ENCODE results near the gene PSTPIP2. TPM values are rescaled to one million over a fixed set of nuclear protein-coding genes. Genes with fewer than 3 reads are reported as not detected.

Gene PSTPIP2
- total and polyA plus RNA-seq, 2 of the 13 experiments (the other 11 are each of a cell fraction or from before 2014, with no cell fraction given) = 0.25 to 0.27 TPM

- no peak overlapping the region for H3K4me2 ChIP-seq (ENCODE audit: low read depth, low read length)
- H3K9me3 ChIP-seq (ENCODE audit: low read length) = no peaks in the 10 kb centered on the region
- no peaks in the 10 kb centered on the region for H4K20me1 ChIP-seq (ENCODE audit: insufficient read depth, low read length)
- no peaks in the 10 kb centered on the region for H3K79me2 ChIP-seq (ENCODE audit: insufficient read depth, low read length)
- WGBS (ENCODE audit: low lambda C conversion rate) = 40% methylated on average over 3 of the region's 3 CpGs
- intact Hi-C loops (cut with micrococcal nuclease; ENCODE audit: unreplicated experiment) (no loop called here), in situ Hi-C loops (cut with HindIII; ENCODE audit: extremely low pct_ligation_motif_present, low pct_unique_long_range_greater_than_20kb) (no loop called here)
- FAIRE-seq (no peak), DNase-seq (ENCODE audit: low spot score) (no peak), ATAC-seq (no peak)
- H2AFZ ChIP-seq (ENCODE audit: low read length) = no peak overlapping the region
- no peaks in the 10 kb centered on the region for H3K36me3 ChIP-seq (replicated peaks in 1 of 2; ENCODE audit: control insufficient read depth in 1 of 2, insufficient read depth in 2 of 2, low read length in 2 of 2)
- 0 out of 2 replicates have a peak, but pooled peaks cover 6% of the 10 kb centered on the region for H3K4me1 ChIP-seq (ENCODE audit: insufficient read depth, low read length)
- no peak overlapping the region for H3K27ac ChIP-seq (ENCODE audit: extremely low read length, insufficient read depth, low read length)
- H3K9ac ChIP-seq (ENCODE audit: insufficient read depth, low read depth, low read length) = no peak overlapping the region
- H3K27me3 ChIP-seq (ENCODE audit: control insufficient read depth in 1 of 2, insufficient read depth in 2 of 2, low read length in 2 of 2) = peaks cover 5 to 33% of the 10 kb centered on the region in 2 experiments; a peak in 3 of 5 replicates
- no peak overlapping the region for H3K4me3 ChIP-seq (replicated peaks in 1 of 3; ENCODE audit: insufficient read depth in 1 of 3, low read depth in 2 of 3, low read length in 3 of 3)
- ChIA-PET POLR2A (no interaction called here), CTCF (ENCODE audit: low intra/inter-chr PET ratio, low total read pairs) (no interaction called here)
- BruUV-seq (replicated peaks) = no TSS peak
- TF ChIP-seq MIXL1 (CRISPR knock-in tag; IDR thresholded peaks at IDR 0.05) (no peak), ZSCAN12 (CRISPR knock-in tag; IDR thresholded peaks at IDR 0.05) (no peak), ZNF256 (CRISPR knock-in tag; conservative IDR thresholded peaks at IDR 0.05) (no peak), AKAP8 (CRISPR knock-in tag; IDR thresholded peaks at IDR 0.05) (no peak), ATF2 (CRISPR knock-in tag; IDR thresholded peaks at IDR 0.05) (no peak), ZNF7 (CRISPR knock-in tag; IDR thresholded peaks at IDR 0.05) (no peak), ZNF773 (CRISPR knock-in tag; IDR thresholded peaks at IDR 0.05; ENCODE audit: borderline replicate concordance) (no peak), ATF7 (IDR thresholded peaks at IDR 0.05) (no peak), ATF7 (CRISPR knock-in tag; IDR thresholded peaks at IDR 0.05) (no peak), MXD3 (CRISPR knock-in tag; IDR thresholded peaks at IDR 0.05) (no peak), ZNF136 (CRISPR knock-in tag; IDR thresholded peaks at IDR 0.05; ENCODE audit: low read depth) (no peak), KMT2B (CRISPR knock-in tag; IDR thresholded peaks at IDR 0.05) (no peak), E2F1 (CRISPR knock-in tag; IDR thresholded peaks at IDR 0.05) (no peak), SNAI1 (CRISPR knock-in tag; IDR thresholded peaks at IDR 0.05; ENCODE audit: borderline replicate concordance) (no peak)
- TF ChIP-seq, protein P1, sequence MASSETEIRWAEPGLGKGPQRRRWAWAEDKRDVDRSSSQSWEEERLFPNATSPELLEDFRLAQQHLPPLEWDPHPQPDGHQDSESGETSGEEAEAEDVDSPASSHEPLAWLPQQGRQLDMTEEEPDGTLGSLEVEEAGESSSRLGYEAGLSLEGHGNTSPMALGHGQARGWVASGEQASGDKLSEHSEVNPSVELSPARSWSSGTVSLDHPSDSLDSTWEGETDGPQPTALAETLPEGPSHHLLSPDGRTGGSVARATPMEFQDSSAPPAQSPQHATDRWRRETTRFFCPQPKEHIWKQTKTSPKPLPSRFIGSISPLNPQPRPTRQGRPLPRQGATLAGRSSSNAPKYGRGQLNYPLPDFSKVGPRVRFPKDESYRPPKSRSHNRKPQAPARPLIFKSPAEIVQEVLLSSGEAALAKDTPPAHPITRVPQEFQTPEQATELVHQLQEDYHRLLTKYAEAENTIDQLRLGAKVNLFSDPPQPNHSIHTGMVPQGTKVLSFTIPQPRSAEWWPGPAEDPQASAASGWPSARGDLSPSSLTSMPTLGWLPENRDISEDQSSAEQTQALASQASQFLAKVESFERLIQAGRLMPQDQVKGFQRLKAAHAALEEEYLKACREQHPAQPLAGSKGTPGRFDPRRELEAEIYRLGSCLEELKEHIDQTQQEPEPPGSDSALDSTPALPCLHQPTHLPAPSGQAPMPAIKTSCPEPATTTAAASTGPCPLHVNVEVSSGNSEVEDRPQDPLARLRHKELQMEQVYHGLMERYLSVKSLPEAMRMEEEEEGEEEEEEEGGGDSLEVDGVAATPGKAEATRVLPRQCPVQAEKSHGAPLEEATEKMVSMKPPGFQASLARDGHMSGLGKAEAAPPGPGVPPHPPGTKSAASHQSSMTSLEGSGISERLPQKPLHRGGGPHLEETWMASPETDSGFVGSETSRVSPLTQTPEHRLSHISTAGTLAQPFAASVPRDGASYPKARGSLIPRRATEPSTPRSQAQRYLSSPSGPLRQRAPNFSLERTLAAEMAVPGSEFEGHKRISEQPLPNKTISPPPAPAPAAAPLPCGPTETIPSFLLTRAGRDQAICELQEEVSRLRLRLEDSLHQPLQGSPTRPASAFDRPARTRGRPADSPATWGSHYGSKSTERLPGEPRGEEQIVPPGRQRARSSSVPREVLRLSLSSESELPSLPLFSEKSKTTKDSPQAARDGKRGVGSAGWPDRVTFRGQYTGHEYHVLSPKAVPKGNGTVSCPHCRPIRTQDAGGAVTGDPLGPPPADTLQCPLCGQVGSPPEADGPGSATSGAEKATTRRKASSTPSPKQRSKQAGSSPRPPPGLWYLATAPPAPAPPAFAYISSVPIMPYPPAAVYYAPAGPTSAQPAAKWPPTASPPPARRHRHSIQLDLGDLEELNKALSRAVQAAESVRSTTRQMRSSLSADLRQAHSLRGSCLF (CRISPR knock-in tag; IDR thresholded peaks at IDR 0.05; ENCODE audit: borderline replicate concordance) = no peak
- TF ChIP-seq, protein P2, sequence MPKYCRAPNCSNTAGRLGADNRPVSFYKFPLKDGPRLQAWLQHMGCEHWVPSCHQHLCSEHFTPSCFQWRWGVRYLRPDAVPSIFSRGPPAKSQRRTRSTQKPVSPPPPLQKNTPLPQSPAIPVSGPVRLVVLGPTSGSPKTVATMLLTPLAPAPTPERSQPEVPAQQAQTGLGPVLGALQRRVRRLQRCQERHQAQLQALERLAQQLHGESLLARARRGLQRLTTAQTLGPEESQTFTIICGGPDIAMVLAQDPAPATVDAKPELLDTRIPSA (CRISPR knock-in tag; IDR thresholded peaks at IDR 0.05; ENCODE audit: borderline replicate concordance) = no peak
Observed at GRCh38 chr18:46042571-46043123, 29.4 kb downstream of the PSTPIP2 start.

Measured in HepG2 (cell line).